Caco-2 (cell line): ENCODE measurements around the gene CARD11. TPM values are rescaled to one million over a fixed set of nuclear protein-coding genes. Genes with fewer than 3 reads are reported as not detected.

Experiments
- BruUV-seq: library from RNA; stranded (reverse); fragments of 400-500 nt; replicated peaks from 2 replicates; lab custom pipeline; 2021; lab: Mats Ljungman, UMichigan
- CTCF ChIA-PET: fragments of 300-600 bp; sonication (Branson Sonifier 250); formaldehyde crosslinking; loops from one replicate; lab custom pipeline; 2022; ENCODE audit warnings: antibody characterized with exemption; lab: Charles Lee
- POLR2A ChIA-PET: fragments of 300-600 bp; sonication (Branson Sonifier 250); formaldehyde crosslinking; loops from one replicate; lab custom pipeline; 2022; ENCODE audit warnings: antibody characterized with exemption; lab: Charles Lee
- DNase-seq, 2 experiments: peaks; one replicate each; pipeline versions ENCODE4 v3.0.0 to v3.0.0-alpha.2; 2020 to 2022
- H3K27me3 ChIP-seq: replicated peaks from 2 replicates; pipeline ENCODE4 v1.6.0; 2011; ENCODE audit warnings: low read length; ENCODE audit not compliant: control insufficient read depth, insufficient read depth
- H3K36me3 ChIP-seq: 2 replicates; pipeline ENCODE4 v1.5.1; 2011; ENCODE audit warnings: low read length; ENCODE audit not compliant: control insufficient read depth, insufficient read depth
- H3K4me1 ChIP-seq: fragments of 250-450 bp; sonication (Bioruptor Pico); 2 replicates; pipeline ENCODE4 v1.5.1; 2020; ENCODE audit warnings: mild to moderate bottlenecking
- H3K4me3 ChIP-seq: 2 replicates; pipeline ENCODE4 v1.5.1; 2011; ENCODE audit warnings: low read depth, mild to moderate bottlenecking, control low read depth, low read length
- H3K9me3 ChIP-seq: fragments of 250-450 bp; sonication (Bioruptor Pico); 2 replicates; pipeline ENCODE4 v1.5.1; 2020; ENCODE audit warnings: mild to moderate bottlenecking, moderate library complexity
- H3K27ac Mint-ChIP-seq: one replicate; pipeline ENCODE4 v1.8.0; 2022; ENCODE audit warnings: mixed read lengths; ENCODE audit not compliant: unreplicated experiment
- H3K27me3 Mint-ChIP-seq: one replicate; pipeline ENCODE4 v1.8.0; 2022; ENCODE audit warnings: mixed read lengths; ENCODE audit not compliant: insufficient read depth, unreplicated experiment
- H3K36me3 Mint-ChIP-seq: one replicate; pipeline ENCODE4 v1.8.0; 2022; ENCODE audit warnings: mild to moderate bottlenecking, mixed read lengths; ENCODE audit not compliant: insufficient read depth, unreplicated experiment
- H3K4me1 Mint-ChIP-seq: one replicate; pipeline ENCODE4 v1.8.0; 2022; ENCODE audit warnings: low read depth, mixed read lengths; ENCODE audit not compliant: unreplicated experiment
- H3K4me3 Mint-ChIP-seq: one replicate; pipeline ENCODE4 v1.8.0; 2022; ENCODE audit warnings: mild to moderate bottlenecking, moderate library complexity, mixed read lengths; ENCODE audit not compliant: unreplicated experiment
- H3K9me3 Mint-ChIP-seq: one replicate; pipeline ENCODE4 v1.8.0; 2022; ENCODE audit warnings: mixed read lengths; ENCODE audit not compliant: unreplicated experiment
- intact Hi-C: fragments of 100-400 bp; cut with micrococcal nuclease; formaldehyde crosslinking; loops from one replicate; pipeline ENCODE4 v1.10.0; 2022; ENCODE audit not compliant: unreplicated experiment
- total RNA-seq: library from RNA; stranded (reverse); gene quantifications from 2 replicates; pipeline ENCODE4 v1.2.3, GENCODE V29; 2022
- TF ChIP-seq, protein P1 (sequence below), 2 experiments: fragments of 200-600 bp in 1 of 2; IDR thresholded peaks; 1 replicate in 1 of 2; 2 replicates in 1 of 2; pipeline versions ENCODE4 v1.5.1 to v1.8.0; 2011 to 2022; ENCODE audit warnings: antibody characterized with exemption in 1 of 2, control low read depth in 1 of 2, inconsistent platforms in 1 of 2, low read depth in 1 of 2, low read length in 1 of 2, mild to moderate bottlenecking in 1 of 2, moderate library complexity in 1 of 2; ENCODE audit not compliant: insufficient read depth in 1 of 2, severe bottlenecking in 1 of 2, unreplicated experiment in 1 of 2

Gene CARD11
- total RNA-seq, 1 experiment from 2014 or later, result 5.4 TPM

DNA sequence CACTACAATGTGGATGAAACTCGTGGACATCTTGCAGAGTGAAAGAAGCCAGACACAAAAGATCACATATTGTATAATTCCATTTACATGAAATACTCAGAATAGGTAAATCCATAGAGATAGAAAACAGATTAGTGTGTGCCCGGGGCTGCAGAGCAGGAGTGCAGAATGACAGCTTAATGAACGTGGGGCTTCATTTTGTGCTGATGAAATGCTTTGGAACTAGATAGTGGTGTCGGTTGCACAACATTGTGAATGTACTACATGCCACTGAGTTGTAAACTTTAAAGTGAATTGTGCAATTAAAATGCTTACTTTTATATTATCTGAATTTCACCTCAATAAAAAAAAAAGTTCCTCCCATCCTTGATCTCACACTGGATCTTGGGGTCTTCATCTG, 31.8 kb upstream of the CARD11 start:
- no peaks in the 10 kb centered on the region for H3K4me1 ChIP-seq
- intact Hi-C loops, result no loop called here
- H3K4me1 Mint-ChIP-seq, result no peaks in the 10 kb centered on the region
- DNase-seq, result no peak
- CTCF ChIA-PET, result no interaction called here
- no peak overlapping the region for H3K27ac Mint-ChIP-seq
- no peaks in the 10 kb centered on the region for H3K36me3 ChIP-seq
- peaks cover 3% of the 10 kb centered on the region for H3K27me3 Mint-ChIP-seq
- BruUV-seq, result no TSS peak
- H3K9me3 Mint-ChIP-seq, result peaks cover 9% of the 10 kb centered on the region
- no peak overlapping the region for H3K4me3 Mint-ChIP-seq
- POLR2A ChIA-PET, result no interaction called here
- H3K27me3 ChIP-seq, result no peaks in the 10 kb centered on the region
- H3K9me3 ChIP-seq, result peaks cover 12% of the 10 kb centered on the region
- no peak overlapping the region for H3K4me3 ChIP-seq
- H3K36me3 Mint-ChIP-seq, result no peaks in the 10 kb centered on the region
- TF ChIP-seq, protein P1, sequence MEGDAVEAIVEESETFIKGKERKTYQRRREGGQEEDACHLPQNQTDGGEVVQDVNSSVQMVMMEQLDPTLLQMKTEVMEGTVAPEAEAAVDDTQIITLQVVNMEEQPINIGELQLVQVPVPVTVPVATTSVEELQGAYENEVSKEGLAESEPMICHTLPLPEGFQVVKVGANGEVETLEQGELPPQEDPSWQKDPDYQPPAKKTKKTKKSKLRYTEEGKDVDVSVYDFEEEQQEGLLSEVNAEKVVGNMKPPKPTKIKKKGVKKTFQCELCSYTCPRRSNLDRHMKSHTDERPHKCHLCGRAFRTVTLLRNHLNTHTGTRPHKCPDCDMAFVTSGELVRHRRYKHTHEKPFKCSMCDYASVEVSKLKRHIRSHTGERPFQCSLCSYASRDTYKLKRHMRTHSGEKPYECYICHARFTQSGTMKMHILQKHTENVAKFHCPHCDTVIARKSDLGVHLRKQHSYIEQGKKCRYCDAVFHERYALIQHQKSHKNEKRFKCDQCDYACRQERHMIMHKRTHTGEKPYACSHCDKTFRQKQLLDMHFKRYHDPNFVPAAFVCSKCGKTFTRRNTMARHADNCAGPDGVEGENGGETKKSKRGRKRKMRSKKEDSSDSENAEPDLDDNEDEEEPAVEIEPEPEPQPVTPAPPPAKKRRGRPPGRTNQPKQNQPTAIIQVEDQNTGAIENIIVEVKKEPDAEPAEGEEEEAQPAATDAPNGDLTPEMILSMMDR (IDR thresholded peaks at IDR 0.05; ENCODE audit: insufficient read depth in 1 of 2, low read depth in 1 of 2, low read length in 1 of 2, severe bottlenecking in 1 of 2, unreplicated experiment in 1 of 2), result no peak

DNA sequence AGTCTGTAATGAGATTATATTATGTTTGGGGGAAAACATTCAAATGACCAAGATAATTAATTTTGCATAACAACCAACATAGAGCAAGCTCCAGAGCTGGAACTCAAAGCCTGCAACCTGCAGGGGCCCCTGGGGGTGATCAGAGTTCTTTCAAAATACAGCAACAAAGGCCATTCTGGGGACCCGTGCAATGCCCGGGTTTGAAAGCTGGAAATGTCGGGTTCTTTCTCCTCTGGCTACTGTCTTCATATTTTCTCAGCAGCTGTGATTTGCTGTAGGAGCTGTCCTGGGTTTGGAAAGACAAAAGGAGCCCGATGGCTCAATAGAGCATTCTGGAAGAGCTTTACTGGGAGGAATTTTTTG, 30.8 kb upstream of the CARD11 start:
- intact Hi-C loops, result no loop called here
- ChIA-PET POLR2A (no interaction called here), CTCF (no interaction called here)
- no peak overlapping the region for H3K4me3 Mint-ChIP-seq
- peaks cover 12% of the 10 kb centered on the region for H3K9me3 ChIP-seq
- H3K36me3 Mint-ChIP-seq, result no peaks in the 10 kb centered on the region
- TF ChIP-seq, protein P1 (IDR thresholded peaks at IDR 0.05; ENCODE audit: insufficient read depth in 1 of 2, low read depth in 1 of 2, low read length in 1 of 2, severe bottlenecking in 1 of 2, unreplicated experiment in 1 of 2), result no peak
- no peak overlapping the region for H3K4me3 ChIP-seq
- no peak overlapping the region for H3K27ac Mint-ChIP-seq
- H3K4me1 Mint-ChIP-seq, result no peaks in the 10 kb centered on the region
- peaks cover 3% of the 10 kb centered on the region for H3K27me3 Mint-ChIP-seq
- no peaks in the 10 kb centered on the region for H3K36me3 ChIP-seq
- no peak for DNase-seq
- H3K4me1 ChIP-seq, result no peaks in the 10 kb centered on the region
- peaks cover 9% of the 10 kb centered on the region for H3K9me3 Mint-ChIP-seq
- no TSS peak for BruUV-seq
- H3K27me3 ChIP-seq, result no peaks in the 10 kb centered on the region

DNA sequence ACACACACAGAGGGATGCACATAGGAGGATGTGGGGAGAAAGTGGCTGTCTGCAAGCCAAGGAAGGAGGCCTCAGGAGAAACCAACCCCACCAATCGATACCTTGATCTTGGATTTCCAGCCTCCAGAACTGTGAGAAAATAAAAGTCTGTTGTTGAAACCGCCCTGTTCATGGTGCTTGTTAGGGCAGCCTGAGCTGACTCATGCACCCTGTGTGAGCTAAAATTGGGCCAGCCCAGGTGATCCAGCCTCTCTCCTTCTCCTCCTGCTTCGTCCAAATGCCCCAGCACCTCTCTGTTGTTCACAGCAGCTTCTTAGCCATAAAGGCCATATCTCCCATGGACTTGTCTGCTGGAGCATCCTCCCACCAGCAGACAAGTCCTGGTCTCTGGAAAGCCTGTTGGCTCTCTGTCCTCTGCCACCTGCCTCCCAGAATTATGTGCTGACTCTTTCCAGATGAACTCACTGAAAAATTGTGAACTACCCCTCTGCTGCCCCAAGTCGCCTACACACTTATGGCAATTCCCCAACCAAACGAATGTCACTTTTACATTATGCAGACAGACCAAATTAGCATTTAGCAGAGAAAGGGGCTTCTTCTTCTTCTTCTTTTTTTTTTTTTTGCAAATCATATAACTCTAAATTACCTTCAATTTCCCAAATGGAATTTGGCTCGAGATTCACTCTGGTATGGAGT, 30.2 kb upstream of the CARD11 start:
- DNase-seq, result no peak
- TF ChIP-seq, protein P1 (IDR thresholded peaks at IDR 0.05; ENCODE audit: insufficient read depth in 1 of 2, low read depth in 1 of 2, low read length in 1 of 2, severe bottlenecking in 1 of 2, unreplicated experiment in 1 of 2), result no peak
- ChIA-PET POLR2A (no interaction called here), CTCF (no interaction called here)
- no peaks in the 10 kb centered on the region for H3K36me3 Mint-ChIP-seq
- H3K9me3 Mint-ChIP-seq, result peaks cover 9% of the 10 kb centered on the region
- Histone ChIP-seq H3K36me3 (no peaks in the 10 kb centered on the region), H3K27me3 (no peaks in the 10 kb centered on the region), H3K4me1 (no peaks in the 10 kb centered on the region), H3K9me3 (peaks cover 12% of the 10 kb centered on the region), H3K4me3 (no peak overlapping the region)
- H3K27me3 Mint-ChIP-seq, result peaks cover 3% of the 10 kb centered on the region
- H3K27ac Mint-ChIP-seq, result no peak overlapping the region
- intact Hi-C loops, result no loop called here
- no peaks in the 10 kb centered on the region for H3K4me1 Mint-ChIP-seq
- no TSS peak for BruUV-seq
- no peak overlapping the region for H3K4me3 Mint-ChIP-seq
